ENCODE measurements around the gene TMEM135. TPM values are rescaled to one million over a fixed set of nuclear protein-coding genes. Genes with fewer than 3 reads are reported as not detected.
"Not testable (repeated sequence)": the region's sequence is repeated elsewhere in the genome, so short reads cannot be mapped to it uniquely, and the experiment has no call there.

Gene TMEM135
- total RNA-seq, 1 donor from 2014 or later: 15.9 TPM

DNA sequence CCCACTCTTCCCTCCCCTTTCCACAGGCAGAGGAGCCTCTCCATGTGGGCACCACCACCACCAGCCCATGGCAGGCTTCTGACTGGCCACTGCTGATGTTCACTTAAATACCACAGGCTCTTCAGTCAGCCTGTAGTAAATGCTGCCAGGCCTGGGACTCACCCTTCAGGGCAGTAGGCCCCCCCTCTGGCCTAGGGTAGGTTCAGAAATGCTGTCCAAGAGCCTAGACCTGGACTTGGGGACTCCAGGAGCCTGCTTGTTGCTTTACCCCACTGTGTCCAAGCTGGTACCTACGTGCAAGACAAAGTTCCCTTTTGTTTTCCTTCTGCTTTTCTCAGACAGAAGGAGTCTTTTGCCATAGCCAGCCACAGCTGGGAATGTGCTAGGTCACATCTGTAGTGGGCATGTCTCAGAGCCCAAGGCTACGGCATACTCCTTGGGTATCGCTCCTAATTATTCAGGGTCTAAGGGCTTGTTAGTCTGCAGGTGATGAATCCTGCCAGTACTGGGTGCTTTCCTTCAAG lies 38.6 kb downstream of the TMEM135 start:
- DNase-seq (ENCODE audit: extremely low read depth, low read depth, low spot score): no peak

- DNase-seq (ENCODE audit: extremely low read depth, low read depth, low spot score): no peak
Observed at GRCh38 chr11:87076874-87077429, 39.2 kb downstream of the TMEM135 start.

GRCh38 chr11:87081358-87081757 lies 43.6 kb downstream of the TMEM135 start:
- DNase-seq (ENCODE audit: extremely low read depth, low read depth, low spot score): no peak

GRCh38 chr11:87082590-87082989 lies 44.9 kb downstream of the TMEM135 start:
- no peak for DNase-seq (ENCODE audit: extremely low read depth, low read depth, low spot score)

- DNase-seq (ENCODE audit: extremely low read depth, low read depth, low spot score): no peak
Observed at GRCh38 chr11:87083029-87083428, 45.3 kb downstream of the TMEM135 start.

DNA sequence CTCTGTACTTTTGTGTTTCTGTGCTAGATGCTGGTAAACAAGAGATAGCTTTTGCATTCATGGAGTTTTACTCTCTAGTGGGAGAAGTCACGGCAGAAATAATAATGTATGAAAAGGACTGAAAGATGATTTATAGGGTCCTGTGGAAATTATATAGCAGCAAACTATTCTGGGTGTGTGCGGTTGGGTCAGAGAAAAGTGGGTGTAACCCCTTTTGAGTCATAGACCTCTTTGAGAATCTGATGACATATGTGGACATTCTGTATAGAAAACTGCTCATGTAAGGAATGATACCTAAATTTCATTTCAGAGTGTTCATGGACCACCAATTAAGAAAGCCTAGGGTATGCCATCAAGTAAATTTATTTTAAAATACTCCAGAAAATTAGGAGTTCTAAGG lies 54.4 kb downstream of the TMEM135 start:
- DNase-seq (ENCODE audit: extremely low read depth, low read depth, low spot score): no peak

DNA sequence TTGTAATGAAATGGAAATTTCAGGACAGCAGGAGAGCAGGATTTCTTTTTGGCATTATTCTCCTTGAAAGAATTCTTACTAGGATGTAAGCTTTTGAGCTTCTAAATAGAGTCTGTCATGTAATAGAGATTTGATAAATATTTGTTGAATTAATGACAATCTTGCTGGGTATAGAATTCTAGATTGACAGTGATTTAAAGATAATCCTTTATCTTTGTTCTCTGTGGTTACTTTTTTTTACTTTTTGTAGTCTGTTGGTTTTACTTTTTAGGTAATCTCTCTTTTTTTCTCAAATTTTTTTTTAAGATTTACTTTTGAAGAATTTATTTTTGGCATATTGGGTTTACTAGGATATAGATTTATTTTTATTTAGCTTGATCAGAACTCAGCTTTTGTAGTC lies 54.8 kb downstream of the TMEM135 start:
- DNase-seq (ENCODE audit: extremely low read depth, low read depth, low spot score): no peak

DNA sequence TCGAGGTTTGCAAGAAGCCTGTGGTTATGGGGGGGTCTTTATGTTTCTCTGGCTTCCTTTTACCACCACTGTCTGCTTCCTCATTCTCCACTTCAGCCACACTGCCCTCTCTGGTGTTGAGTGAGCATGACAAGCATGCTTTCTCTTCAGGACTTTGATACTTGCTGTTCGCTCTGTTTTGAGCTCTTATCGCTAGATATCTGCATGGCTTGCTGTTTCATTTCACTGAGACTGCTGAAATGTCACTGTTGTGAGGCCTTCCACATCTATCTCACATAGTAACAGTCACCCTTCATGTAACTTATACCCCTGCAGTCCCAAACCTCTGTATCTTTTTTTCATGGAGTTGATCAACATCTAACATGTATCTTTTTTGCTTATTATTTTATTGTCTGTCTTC lies 59.8 kb downstream of the TMEM135 start:
- no peak for DNase-seq (ENCODE audit: extremely low read depth, low read depth, low spot score)

GRCh38 chr11:87101956-87102580 lies 64.3 kb downstream of the TMEM135 start:
- no peak for DNase-seq (ENCODE audit: extremely low read depth, low read depth, low spot score)

DNA sequence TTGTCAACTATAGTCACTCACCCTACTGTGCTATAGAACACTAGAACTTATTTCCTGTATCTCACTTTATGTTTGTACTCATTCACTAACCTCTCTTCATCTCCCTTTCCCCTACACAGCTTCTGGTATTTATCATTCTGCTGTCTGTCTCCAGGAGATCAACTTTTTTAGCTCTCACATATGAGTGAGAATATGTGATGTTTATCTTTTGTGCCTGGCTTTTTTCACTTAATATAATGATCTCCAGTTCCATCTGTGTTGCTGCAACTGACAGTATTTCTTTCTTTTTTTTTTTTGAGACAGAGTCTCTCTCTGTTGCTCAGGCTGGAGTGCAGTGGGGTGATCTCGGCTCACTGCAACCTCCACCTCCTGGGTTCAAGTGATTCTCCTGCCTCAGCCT lies 68.1 kb downstream of the TMEM135 start:
- not testable (repeated sequence) for DNase-seq (ENCODE audit: extremely low read depth, low read depth, low spot score)

- not testable (repeated sequence) for DNase-seq (ENCODE audit: extremely low read depth, low read depth, low spot score)
Observed at GRCh38 chr11:87107379-87107778, 69.6 kb downstream of the TMEM135 start.

- DNase-seq (ENCODE audit: extremely low read depth, low read depth, low spot score): no peak
Observed at GRCh38 chr11:87110443-87111131, 72.9 kb downstream of the TMEM135 start.

- no peak for DNase-seq (ENCODE audit: extremely low read depth, low read depth, low spot score)
Observed at GRCh38 chr11:87114093-87114492, 76.4 kb downstream of the TMEM135 start.

GRCh38 chr11:87116185-87116584 lies 78.5 kb downstream of the TMEM135 start:
- no peak for DNase-seq (ENCODE audit: extremely low read depth, low read depth, low spot score)

DNA sequence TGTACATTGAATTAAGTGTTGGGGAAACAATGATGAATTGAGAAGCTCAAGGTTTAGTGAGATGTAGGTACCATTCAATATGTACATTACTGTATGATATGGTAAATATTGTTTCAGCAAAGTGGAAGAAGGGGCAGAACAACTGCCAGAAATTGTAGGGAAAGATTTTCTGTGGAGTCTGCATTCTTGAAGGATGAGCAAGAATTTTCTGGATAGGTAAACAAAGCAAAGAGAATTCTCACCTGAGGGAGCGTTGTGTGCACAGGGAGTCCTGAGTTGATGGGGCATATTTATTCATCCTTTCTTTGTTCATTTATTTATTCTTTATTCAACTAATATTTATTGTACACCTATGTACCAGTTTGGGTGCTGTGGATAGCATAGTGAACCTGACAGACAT lies 83.2 kb downstream of the TMEM135 start:
- DNase-seq (ENCODE audit: extremely low read depth, low read depth, low spot score): no peak

GRCh38 chr11:87122852-87123251 lies 85.1 kb downstream of the TMEM135 start:
- DNase-seq (ENCODE audit: extremely low read depth, low read depth, low spot score): no peak

DNA sequence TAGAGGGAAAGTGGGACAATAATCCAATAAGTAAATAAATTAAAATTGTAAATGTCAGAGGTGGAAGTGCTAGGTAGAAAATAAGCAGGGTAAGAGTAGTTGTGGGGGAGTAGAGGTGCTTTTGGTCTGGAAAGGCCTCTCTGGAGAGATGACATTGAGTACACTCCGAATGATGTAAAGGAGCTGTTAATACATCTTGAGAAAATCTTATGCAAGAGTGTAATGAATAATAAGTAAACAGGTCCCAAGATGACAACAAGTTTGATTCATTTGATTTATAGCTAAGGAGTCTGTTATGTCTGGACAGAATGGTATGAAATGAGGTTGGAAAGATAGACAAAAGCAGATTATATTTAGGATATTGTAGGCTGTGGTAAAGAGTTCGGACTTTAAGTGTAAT lies 87.5 kb downstream of the TMEM135 start:
- no peak for DNase-seq (ENCODE audit: extremely low read depth, low read depth, low spot score)

DNA sequence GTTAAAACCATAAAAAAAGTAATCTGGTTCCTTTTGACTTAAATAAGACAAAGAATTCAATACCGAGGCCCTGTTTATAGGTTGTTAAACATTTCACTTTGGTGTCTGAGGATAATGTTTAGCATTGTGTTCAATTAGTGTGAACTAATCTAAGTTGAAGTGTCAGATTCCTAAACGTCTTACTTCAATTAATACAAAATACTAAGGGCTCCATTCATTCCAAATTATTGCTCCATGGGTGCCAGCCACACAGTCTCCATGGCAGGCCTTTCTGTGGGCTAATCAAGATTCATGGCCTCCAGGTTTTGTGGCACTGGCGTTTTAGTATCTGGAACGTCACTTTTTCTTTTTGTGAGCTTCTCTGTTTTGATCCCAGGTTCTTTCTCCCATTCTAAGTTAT lies 89.4 kb downstream of the TMEM135 start:
- DNase-seq (ENCODE audit: extremely low read depth, low read depth, low spot score): no peak

- no peak for DNase-seq (ENCODE audit: extremely low read depth, low read depth, low spot score)
Observed at GRCh38 chr11:87128372-87128771, 90.6 kb downstream of the TMEM135 start.

- DNase-seq (ENCODE audit: extremely low read depth, low read depth, low spot score): no peak
Observed at GRCh38 chr11:87134524-87135106, 96.9 kb downstream of the TMEM135 start.

- no peak for DNase-seq (ENCODE audit: extremely low read depth, low read depth, low spot score)
Observed at GRCh38 chr11:87136236-87136635, 98.5 kb downstream of the TMEM135 start.

GRCh38 chr11:87137711-87138110 lies 100.0 kb downstream of the TMEM135 start:
- DNase-seq (ENCODE audit: extremely low read depth, low read depth, low spot score): no peak
